ENCODE data around the gene TMEM131.

The TMEM131 gene

DNA sequence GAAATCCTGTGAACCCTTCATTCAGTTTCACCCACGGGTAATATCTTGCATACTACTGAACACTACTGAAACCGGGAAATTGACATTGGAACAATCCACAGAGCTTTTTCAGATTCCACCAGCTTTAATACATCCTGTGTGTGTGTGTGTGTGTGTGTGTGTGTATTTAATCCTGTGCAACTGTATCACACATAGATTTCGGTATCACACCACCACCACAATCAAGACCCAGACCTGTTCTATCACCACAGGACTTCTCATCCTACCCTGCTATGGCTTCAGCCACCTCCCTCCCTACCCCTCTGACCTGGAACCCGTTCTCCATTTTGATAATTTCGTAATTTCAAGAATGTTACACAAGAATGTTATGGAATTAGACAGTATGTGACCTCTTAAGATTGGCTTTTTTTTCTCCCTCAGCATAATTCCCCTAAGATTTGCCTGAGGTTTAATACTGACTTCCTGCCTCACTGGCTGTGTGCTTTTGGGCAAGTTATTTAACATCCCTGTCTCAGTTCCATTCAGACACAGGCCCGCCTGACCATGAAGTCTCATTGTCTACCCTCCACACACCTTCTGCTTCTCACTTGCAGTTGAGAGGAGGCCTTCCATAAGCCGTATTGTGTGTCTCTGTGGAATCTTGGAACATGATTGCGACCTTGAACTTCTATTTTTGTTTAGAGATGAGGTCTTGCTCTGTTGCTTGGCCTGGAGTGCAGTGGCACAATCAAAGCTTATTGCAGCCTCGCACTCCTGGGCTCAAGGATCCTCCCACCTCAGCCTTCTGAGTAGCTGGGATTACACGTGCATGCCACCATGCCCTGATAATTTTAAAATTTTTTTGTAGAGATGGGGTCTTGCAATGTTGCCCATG lies 14.4 kb upstream of the TMEM131 start:
- TF ChIP-seq, protein P1, sequence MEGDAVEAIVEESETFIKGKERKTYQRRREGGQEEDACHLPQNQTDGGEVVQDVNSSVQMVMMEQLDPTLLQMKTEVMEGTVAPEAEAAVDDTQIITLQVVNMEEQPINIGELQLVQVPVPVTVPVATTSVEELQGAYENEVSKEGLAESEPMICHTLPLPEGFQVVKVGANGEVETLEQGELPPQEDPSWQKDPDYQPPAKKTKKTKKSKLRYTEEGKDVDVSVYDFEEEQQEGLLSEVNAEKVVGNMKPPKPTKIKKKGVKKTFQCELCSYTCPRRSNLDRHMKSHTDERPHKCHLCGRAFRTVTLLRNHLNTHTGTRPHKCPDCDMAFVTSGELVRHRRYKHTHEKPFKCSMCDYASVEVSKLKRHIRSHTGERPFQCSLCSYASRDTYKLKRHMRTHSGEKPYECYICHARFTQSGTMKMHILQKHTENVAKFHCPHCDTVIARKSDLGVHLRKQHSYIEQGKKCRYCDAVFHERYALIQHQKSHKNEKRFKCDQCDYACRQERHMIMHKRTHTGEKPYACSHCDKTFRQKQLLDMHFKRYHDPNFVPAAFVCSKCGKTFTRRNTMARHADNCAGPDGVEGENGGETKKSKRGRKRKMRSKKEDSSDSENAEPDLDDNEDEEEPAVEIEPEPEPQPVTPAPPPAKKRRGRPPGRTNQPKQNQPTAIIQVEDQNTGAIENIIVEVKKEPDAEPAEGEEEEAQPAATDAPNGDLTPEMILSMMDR (IDR thresholded peaks at IDR 0.05; ENCODE audit: low read length, missing control alignments), result no peak
- DNase-seq (ENCODE audit: low read depth), result peak; percentile 28
- no peak overlapping the region for H3K4me3 ChIP-seq (replicated peaks; ENCODE audit: low read depth, low read length)

DNA sequence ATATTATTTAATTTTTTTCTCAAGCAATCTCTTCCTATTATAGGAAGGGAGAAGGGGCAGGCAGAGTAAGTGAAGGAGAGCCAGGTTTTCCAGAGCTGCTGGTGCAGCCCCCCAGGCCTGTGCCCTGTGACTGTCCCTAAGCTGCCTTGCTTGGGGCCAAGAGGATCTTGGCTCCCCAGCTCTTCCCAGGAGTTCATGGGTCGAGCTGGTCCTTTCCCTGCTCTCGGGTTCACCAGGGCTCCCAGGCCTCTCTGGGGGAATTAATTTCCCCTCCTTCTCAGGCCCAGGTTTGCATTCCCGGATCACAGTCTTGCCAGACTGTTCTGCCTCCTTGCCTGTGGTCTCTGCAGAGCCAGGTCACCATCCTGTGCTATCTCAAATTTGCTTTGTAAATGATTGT lies 12.7 kb upstream of the TMEM131 start:
- no peak overlapping the region for H3K4me3 ChIP-seq (replicated peaks; ENCODE audit: low read depth, low read length)
- TF ChIP-seq, protein P1 (IDR thresholded peaks at IDR 0.05; ENCODE audit: low read length, missing control alignments), result no peak
- no peak for DNase-seq (ENCODE audit: low read depth)

DNA sequence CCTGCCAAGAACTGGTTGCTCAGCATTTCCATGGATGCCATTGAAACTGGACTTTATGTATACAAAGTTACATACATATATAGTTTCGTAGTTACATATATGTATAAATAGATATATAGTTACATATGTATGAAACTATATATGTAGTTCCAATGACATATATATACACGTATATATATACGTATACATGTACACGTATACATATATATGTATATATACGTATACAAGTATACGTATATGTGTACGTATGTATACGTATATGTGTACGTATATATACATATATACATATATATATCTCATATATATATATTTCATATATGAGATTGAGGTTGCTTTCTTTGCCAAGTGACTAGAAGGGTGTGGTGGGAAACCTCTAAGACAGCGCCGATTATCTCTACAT lies 10.6 kb upstream of the TMEM131 start:
- no peak for DNase-seq (ENCODE audit: low read depth)
- TF ChIP-seq, protein P1 (IDR thresholded peaks at IDR 0.05; ENCODE audit: low read length, missing control alignments), result no peak
- H3K4me3 ChIP-seq (replicated peaks; ENCODE audit: low read depth, low read length), result no peak overlapping the region

DNA sequence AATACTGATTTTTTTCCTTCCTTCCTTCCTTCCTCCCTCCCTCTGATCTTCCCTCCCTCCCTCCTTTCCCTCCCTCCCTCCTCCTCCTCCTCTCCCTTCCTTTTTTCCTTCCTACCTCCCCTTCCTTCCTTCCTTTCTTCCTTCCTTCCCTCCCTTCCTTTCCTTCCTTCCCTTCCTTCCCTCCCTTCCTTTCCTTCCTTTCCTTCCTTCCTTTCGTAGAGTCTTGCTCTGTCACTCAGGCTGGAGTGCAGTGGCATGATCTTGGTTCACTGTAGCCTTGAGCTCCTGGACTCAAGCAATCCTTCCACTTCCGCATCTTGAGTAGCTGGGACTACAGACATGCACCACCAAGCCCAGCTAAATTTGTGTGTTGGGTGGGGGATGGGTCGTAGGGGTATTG lies 8.9 kb upstream of the TMEM131 start:
- H3K4me3 ChIP-seq (replicated peaks; ENCODE audit: low read depth, low read length), result no peak overlapping the region
- TF ChIP-seq, protein P1 (IDR thresholded peaks at IDR 0.05; ENCODE audit: low read length, missing control alignments), result no peak
- DNase-seq (ENCODE audit: low read depth), result no peak

DNA sequence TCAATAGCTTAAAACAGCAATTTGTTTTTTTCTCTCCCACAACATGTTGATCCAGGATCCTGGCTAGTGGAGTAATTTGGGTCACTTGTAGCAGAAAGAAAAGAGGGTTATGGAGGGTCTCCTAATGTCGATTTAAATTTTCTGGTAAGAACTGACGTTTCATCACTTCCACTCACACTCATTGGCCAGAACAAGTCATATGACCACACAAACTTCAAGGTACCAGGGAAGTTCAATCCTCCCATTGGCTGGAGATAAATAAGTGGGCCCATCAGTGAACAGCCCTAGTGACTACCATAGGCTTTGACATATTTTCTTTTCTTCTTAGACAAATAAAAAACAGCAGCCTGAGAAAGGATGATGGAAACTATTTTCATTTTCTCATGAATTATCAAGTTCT lies 8.3 kb upstream of the TMEM131 start:
- TF ChIP-seq, protein P1 (IDR thresholded peaks at IDR 0.05; ENCODE audit: low read length, missing control alignments), result no peak
- no peak for DNase-seq (ENCODE audit: low read depth)
- no peak overlapping the region for H3K4me3 ChIP-seq (replicated peaks; ENCODE audit: low read depth, low read length)

DNA sequence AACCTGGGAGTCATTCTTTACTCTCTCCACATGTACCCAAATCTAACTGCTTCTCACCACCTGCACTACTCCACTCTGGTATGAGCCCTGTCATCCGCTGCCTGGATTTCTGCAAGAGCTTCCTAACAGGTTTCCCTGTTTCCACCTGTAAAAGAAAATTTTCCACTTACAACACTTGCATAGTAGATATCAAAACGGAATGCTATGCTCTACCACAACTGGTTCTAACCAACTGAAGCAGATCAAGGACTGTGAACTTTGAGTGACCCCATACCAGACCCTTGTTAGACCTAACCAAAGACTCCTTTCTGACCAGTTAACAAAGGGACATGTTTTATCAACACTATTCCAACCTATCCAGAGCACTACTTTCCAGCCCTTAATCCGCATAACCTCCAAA lies 3.8 kb upstream of the TMEM131 start:
- TF ChIP-seq, protein P1 (IDR thresholded peaks at IDR 0.05; ENCODE audit: low read length, missing control alignments), result no peak
- H3K4me3 ChIP-seq (replicated peaks; ENCODE audit: low read depth, low read length), result no peak overlapping the region

More for the DNA sequence above, 3.8 kb upstream of the TMEM131 start:
- no peak for DNase-seq (ENCODE audit: low read depth)

Measured in fibroblast of pulmonary artery (primary cell).